ENCODE data around the gene RNF26. TPM values are rescaled to one million over a fixed set of nuclear protein-coding genes. Genes with fewer than 3 reads are reported as not detected.
A peak's percentile ranks its signal among the peaks of the same experiment; 100 is the strongest.

The RNF26 gene
- total and polyA plus RNA-seq, 12 donors = 6.4 to 17.6 (median 13.0) TPM

DNA sequence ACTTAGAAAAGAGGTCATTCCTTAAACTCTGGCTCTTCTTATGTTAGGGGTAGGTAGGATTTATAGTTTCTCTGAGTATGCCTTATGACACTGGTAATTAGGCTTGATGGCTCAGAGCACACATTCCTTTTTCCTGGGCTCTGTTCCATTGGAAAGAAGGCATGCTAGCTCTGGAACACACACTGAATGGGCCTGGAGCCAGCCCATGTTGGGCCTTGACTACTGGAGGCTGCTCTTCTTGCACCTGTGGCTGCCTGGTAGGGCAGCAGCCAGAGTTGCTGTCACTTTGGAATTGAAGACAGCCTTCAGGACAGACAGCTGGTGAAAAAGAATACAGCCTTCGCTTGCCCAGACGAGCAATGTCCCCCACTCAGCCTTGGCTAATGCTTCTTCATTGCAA is 35.6 kb upstream of the RNF26 start:
- peak; percentile 61 to 65 for DNase-seq
- peak overlapping the region in 7 of 10 donors; percentile 57 to 77 (median 73) for H3K27ac ChIP-seq
- TF ChIP-seq, protein P1, sequence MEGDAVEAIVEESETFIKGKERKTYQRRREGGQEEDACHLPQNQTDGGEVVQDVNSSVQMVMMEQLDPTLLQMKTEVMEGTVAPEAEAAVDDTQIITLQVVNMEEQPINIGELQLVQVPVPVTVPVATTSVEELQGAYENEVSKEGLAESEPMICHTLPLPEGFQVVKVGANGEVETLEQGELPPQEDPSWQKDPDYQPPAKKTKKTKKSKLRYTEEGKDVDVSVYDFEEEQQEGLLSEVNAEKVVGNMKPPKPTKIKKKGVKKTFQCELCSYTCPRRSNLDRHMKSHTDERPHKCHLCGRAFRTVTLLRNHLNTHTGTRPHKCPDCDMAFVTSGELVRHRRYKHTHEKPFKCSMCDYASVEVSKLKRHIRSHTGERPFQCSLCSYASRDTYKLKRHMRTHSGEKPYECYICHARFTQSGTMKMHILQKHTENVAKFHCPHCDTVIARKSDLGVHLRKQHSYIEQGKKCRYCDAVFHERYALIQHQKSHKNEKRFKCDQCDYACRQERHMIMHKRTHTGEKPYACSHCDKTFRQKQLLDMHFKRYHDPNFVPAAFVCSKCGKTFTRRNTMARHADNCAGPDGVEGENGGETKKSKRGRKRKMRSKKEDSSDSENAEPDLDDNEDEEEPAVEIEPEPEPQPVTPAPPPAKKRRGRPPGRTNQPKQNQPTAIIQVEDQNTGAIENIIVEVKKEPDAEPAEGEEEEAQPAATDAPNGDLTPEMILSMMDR (IDR thresholded peaks at IDR 0.05) = no peak
- intact Hi-C loops (cut with DNase I) = loop anchor here in 1 of 10 donors (10.0 kb wide), 1 partner anchor 94 kb away; the partner anchor contains the start of gene CBL
- H3K9me3 ChIP-seq = no peaks in the 10 kb centered on the region
- WGBS, 2 donors = 41 to 64% methylated on average over 2 of the region's 2 CpGs
- no peaks in the 10 kb centered on the region for H3K27me3 ChIP-seq
- peaks cover 0 to 42% (median 24%) of the 10 kb centered on the region in 9 donors for H3K4me1 ChIP-seq
- no peak overlapping the region for H3K4me3 ChIP-seq
- peak; percentile 79 to 96 (median 88) for ATAC-seq
- H3K36me3 ChIP-seq = peaks cover 0 to 96% (median 29%) of the 10 kb centered on the region in 9 donors

GRCh38 chr11:119299416-119299815 is 34.9 kb upstream of the RNF26 start:
- Histone ChIP-seq H3K4me1 (peaks cover 0 to 42% (median 24%) of the 10 kb centered on the region in 9 donors), H3K27ac (peak overlapping the region in 4 of 10 donors; percentile 16 to 77 (median 40)), H3K27me3 (no peaks in the 10 kb centered on the region), H3K36me3 (peaks cover 0 to 98% (median 29%) of the 10 kb centered on the region in 9 donors), H3K9me3 (no peaks in the 10 kb centered on the region), H3K4me3 (no peak overlapping the region)
- ATAC-seq (no peak), DNase-seq (no peak)
- intact Hi-C loops (cut with DNase I) = loop anchor here in 1 of 10 donors (10.0 kb wide), 1 partner anchor 95 kb away; the partner anchor contains the start of gene CBL
- TF ChIP-seq, protein P1 (IDR thresholded peaks at IDR 0.05) = no peak
- 94 to 95% methylated on average over 9 of the region's 9 CpGs for WGBS, 2 donors

- peak overlapping the region in 2 of 10 donors; percentile 16 to 77 for H3K27ac ChIP-seq
- TF ChIP-seq, protein P1 (IDR thresholded peaks at IDR 0.05) = no peak
- DNase-seq (no peak), ATAC-seq (peak in 4 of 8 donors; percentile 31 to 40 (median 36))
- intact Hi-C loops (cut with DNase I) = no loop called here
- no peaks in the 10 kb centered on the region for H3K27me3 ChIP-seq
- 63 to 66% methylated on average over 3 of the region's 3 CpGs for whole genome bisulfite sequencing, 2 donors
- H3K4me3 ChIP-seq = no peak overlapping the region
- H3K36me3 ChIP-seq = peaks cover 0 to 99% (median 29%) of the 10 kb centered on the region in 9 donors
- no peaks in the 10 kb centered on the region for H3K9me3 ChIP-seq
- H3K4me1 ChIP-seq = peaks cover 0 to 42% (median 24%) of the 10 kb centered on the region in 9 donors
Observed at GRCh38 chr11:119300198-119300964, 33.9 kb upstream of the RNF26 start.

GRCh38 chr11:119303227-119303718 is 31.1 kb upstream of the RNF26 start:
- peaks cover 1 to 47% (median 17%) of the 10 kb centered on the region in 9 donors for H3K4me1 ChIP-seq
- intact Hi-C loops (cut with DNase I) = no loop called here
- WGBS, 2 donors = 90 to 94% methylated on average over 5 of the region's 5 CpGs

More at GRCh38 chr11:119303227-119303718, 31.1 kb upstream of the RNF26 start:
- Histone ChIP-seq H3K4me3 (no peak overlapping the region), H3K36me3 (peaks cover 0 to 99% (median 27%) of the 10 kb centered on the region in 9 donors), H3K27me3 (no peaks in the 10 kb centered on the region), H3K9me3 (no peaks in the 10 kb centered on the region), H3K27ac (no peak overlapping the region)
- DNase-seq (no peak), ATAC-seq (no peak)
- TF ChIP-seq, protein P1 (IDR thresholded peaks at IDR 0.05) = no peak

Data from heart right ventricle (tissue), 16 donors.